Measurements from ENCODE around the gene KIAA0040.

DNA sequence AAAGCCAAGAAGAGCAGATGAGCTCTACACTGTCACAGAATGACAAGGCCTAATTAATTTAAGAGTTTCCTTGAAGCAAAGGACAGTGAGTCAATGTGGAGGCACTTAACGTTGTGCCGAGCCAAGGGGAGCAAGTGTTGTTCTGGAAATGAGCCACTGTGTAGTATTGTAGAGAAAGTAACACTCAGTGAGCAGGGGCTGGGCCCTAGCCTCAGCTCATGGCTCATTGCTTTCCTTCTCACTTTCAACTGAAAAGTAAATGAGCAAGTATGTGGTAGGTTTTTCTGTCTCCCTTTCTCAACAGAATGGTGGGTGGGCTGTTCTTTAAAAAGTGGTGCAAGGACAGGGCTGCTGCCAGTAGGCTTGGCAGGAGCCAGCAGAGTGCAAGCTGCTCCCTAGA lies 11.8 kb upstream of the KIAA0040 start:
- TF ChIP-seq, protein P1, sequence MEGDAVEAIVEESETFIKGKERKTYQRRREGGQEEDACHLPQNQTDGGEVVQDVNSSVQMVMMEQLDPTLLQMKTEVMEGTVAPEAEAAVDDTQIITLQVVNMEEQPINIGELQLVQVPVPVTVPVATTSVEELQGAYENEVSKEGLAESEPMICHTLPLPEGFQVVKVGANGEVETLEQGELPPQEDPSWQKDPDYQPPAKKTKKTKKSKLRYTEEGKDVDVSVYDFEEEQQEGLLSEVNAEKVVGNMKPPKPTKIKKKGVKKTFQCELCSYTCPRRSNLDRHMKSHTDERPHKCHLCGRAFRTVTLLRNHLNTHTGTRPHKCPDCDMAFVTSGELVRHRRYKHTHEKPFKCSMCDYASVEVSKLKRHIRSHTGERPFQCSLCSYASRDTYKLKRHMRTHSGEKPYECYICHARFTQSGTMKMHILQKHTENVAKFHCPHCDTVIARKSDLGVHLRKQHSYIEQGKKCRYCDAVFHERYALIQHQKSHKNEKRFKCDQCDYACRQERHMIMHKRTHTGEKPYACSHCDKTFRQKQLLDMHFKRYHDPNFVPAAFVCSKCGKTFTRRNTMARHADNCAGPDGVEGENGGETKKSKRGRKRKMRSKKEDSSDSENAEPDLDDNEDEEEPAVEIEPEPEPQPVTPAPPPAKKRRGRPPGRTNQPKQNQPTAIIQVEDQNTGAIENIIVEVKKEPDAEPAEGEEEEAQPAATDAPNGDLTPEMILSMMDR (IDR thresholded peaks at IDR 0.05): no peak
- TF ChIP-seq POLR2A (IDR thresholded peaks at IDR 0.05): no peak
